ENCODE measurements around the gene LRMDA.

- TF ChIP-seq CTCF (conservative IDR thresholded peaks at IDR 0.05; ENCODE audit: low read depth, low read length), result no peak
- TF ChIP-seq EZH2phosphoT487 (IDR thresholded peaks at IDR 0.05; ENCODE audit: borderline replicate concordance, low read length), result no peak
- no peak for TF ChIP-seq EZH2 (IDR thresholded peaks at IDR 0.05; ENCODE audit: low read length, unreplicated experiment)
Measured at GRCh38 chr10:76192151-76192550, 760.7 kb downstream of the LRMDA start.
